ENCODE measurements around the gene BTNL8.

BTNL8 gene

GRCh38 chr5:180970336-180970735 lies 71.4 kb downstream of the BTNL8 start:
- no peak for DNase-seq

- DNase-seq = no peak
These were observed 71.9 kb downstream of the BTNL8 start for GRCh38 chr5:180970875-180971274.

GRCh38 chr5:180974612-180975315 lies 75.8 kb downstream of the BTNL8 start:
- DNase-seq = no peak

- no peak for DNase-seq
These were observed 76.4 kb downstream of the BTNL8 start for GRCh38 chr5:180975338-180975737.

- no peak for DNase-seq
These were observed 77.6 kb downstream of the BTNL8 start for GRCh38 chr5:180976518-180976917.

GRCh38 chr5:180977852-180978251 lies 78.9 kb downstream of the BTNL8 start:
- DNase-seq = no peak

GRCh38 chr5:180982008-180982741 lies 83.2 kb downstream of the BTNL8 start:
- no peak for DNase-seq

GRCh38 chr5:180988016-180988415 lies 89.1 kb downstream of the BTNL8 start:
- DNase-seq = no peak

- DNase-seq = no peak
These were observed 89.6 kb downstream of the BTNL8 start, which contains the start of gene BTNL3 for GRCh38 chr5:180988592-180988991. Gene BTNL3 (plus strand): TSS chr5:180988846. CDS start chr5:180989029, 183 bp downstream.

GRCh38 chr5:180990086-180990881 lies 91.3 kb downstream of the BTNL8 start:
- no peak for DNase-seq

GRCh38 chr5:180990882-180991242 lies 91.9 kb downstream of the BTNL8 start:
- no peak for DNase-seq

Measured in fibroblast of skin of scalp (primary cell).